ENCODE results near the gene IL17RE. TPM values are rescaled to one million over a fixed set of nuclear protein-coding genes. Genes with fewer than 3 reads are reported as not detected.
"Not testable (repeated sequence)": the region's sequence is repeated elsewhere in the genome, so short reads cannot be mapped to it uniquely, and the experiment has no call there.

IL17RE gene
- total RNA-seq, 1 donor from 2014 or later, result 1.1 TPM

DNA sequence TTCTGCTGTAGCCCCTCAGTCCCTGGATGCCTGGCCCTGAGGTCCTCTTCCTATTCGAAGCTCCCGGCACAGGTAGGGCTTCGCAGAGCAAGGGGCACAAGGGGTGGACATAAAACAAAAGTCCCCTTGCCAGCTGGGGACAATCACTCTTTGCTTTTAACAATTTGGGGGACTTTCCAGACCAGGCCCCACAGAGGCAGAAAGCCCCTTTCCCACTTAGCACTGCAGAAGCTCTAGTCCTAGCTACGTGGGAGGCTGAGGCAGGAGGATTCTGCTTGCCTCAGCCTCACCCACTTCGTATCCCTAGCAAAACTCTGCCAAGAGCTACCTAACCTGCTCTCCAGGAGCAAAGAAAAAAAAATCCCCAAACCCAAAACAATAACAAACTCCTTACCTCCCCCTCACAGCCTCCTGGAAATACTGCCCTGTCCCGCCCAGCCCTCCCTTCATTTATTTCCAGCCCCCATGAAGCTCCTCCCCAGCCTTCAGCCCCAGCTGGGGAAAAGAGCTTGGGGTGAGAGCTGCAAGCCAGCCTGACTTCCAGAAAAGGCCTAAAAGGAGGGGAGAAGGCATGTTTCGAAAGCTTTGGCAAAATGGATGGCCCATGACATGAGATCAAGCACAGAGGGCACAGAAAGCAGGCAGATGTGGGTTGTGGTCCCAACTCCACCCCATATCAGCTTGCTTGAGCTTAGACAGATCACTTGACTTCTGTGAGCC lies 22.7 kb upstream of the IL17RE start, which contains the start of gene CIDEC:
TSS of gene CIDEC (minus strand) at position 424 of the 720 bp plus-strand sequence. CDS start 1,767 bp downstream, outside the sequence.
- intact Hi-C loops (cut with DNase I), result no loop called here
- no peak for DNase-seq (ENCODE audit: low spot score)

DNA sequence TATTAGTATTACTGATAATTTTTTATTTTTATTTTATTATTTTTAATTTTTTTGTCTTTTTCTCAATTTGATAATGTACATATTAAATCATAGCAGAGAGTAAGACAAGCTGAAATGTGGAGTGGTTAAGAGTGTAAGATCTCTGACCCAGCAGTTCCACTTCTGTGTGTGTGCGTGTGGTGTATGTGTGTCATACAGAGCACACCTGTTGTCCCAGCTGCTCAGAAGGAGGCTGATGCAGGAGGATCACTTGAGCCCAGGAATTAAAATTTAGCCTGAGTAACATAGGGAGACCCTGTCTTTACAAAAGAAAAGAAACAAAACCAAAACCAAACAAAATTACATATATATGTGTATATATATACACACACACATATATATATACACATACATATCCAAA lies 21.2 kb upstream of the IL17RE start:
- intact Hi-C loops (cut with DNase I), result no loop called here
- DNase-seq (ENCODE audit: low spot score), result no peak

DNA sequence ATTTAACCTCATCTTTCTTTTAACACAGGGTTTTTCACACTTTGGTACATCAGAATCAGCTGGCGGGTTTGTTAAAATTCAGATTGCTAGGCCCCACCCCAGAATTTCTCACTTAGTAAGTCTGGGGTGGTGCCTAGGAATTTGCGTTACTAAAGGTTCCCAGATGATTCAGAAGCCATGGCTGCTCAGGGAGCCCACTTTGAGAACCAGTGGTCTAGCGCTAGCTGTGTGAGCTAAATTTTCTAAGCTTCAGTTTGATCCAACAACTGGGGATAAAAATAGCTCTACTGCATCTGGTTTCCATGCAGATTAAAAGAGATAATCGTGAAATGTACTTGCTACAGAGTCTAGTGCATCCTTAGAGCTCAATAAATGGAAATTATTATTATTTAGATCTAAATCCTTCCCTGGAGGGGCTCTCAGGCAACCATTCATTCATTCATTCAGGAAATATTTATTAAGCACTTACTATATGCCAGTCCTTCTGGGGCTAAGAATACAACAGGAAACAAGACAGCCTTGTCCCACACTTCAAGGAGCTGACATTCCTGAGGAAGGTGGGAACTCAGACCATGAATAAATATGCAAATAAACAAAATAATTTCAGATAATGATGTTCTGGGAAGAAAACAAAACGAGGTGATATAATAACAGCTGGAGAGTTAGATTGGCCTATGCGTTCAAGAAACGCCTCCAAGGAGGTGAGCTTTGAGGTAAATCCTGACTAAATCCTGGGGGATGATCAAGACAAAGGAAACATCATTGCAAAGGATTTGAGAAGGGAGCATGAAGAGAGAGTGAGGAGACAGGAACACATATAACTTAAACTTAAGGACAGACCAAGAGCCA lies 18.7 kb upstream of the IL17RE start:
- no peak for DNase-seq (ENCODE audit: low spot score)
- intact Hi-C loops (cut with DNase I), result no loop called here

DNA sequence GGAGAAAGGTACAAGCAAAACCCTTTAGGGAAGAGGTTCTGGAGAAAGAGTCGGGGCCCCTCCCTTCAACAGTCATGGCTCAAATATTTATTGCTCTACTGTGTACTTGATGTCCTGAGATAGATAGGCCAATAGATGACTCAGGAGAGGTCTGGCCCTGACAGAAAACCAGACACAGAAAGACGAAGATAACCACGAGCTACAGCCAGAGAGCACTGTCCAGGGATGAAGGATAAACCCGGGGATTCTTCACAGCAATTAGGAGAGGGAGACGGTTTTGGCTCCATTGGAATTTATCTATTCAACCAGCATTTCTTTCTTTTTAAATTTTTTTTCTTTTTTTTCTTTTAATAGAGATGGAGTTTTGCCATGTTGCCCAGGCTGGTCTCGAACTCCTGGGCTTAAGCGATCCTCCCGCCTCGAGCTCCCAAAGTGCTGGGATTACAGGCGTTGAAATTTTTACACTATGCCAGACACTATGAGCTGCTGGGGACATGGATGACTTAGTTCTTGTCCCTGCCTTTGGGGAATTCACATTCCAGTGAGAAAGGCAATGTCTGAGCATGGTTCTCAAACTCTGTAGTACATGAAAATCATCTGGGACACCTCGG lies 18.0 kb upstream of the IL17RE start:
- no peak for DNase-seq (ENCODE audit: low spot score)
- intact Hi-C loops (cut with DNase I), result no loop called here

DNA sequence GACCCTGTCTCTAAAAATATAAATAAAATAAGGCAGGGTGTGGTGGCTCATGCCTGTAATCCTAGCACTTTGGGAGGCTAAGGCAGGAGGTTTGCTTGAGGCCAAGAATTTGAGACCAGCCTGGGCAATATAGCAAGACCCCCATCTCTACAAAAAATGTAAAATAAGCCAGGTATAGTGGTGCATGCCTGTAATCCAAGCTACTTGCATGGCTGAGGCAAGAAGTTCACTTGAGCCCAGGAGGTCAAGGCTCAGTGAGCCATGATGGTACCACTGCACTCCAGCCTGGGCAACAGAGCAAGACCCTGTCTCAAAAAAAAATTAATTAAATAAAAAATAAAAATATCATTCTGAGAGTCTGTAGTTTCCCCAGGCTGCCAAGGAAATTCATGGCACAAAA lies 16.3 kb upstream of the IL17RE start:
- intact Hi-C loops (cut with DNase I), result no loop called here
- no peak for DNase-seq (ENCODE audit: low spot score)

DNA sequence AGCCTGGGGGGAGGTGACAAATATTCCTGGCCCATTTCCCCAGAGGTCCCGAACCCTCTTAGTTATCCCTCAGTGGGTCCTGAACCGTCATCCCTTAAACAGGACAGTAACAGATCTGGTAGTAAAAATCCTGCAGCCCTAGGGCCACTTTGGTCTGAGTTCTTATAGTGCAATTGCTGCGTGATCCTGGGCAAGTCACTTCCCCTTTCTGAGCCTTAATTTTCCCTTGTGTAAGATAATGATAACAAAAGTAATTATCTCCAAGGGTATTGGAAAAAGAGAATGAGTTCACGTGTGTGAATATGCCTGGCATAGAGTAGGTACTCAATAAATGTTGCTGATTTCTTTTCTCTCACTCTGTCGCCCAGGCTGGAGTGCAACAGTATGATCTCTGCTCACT lies 15.2 kb upstream of the IL17RE start:
- intact Hi-C loops (cut with DNase I), result no loop called here
- no peak for DNase-seq (ENCODE audit: low spot score)

DNA sequence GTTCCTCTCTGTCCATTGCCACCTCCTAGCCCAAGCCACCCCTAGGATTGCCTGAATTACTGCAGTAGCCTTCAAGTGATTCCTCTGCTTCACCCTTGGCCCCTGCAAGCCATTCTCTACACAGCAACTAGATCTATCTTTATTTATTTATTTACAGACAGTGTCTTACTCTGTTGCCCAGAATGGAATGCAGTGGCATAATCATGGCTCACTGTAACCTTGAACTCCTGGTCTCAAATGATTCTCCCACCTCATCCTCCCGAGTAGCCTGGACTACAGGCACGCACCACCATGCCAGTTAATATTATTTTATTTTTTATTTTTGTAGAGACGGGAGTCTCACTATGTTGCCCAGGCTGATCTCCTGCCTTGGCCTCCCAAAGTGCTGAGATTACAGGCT lies 14.1 kb upstream of the IL17RE start:
- intact Hi-C loops (cut with DNase I), result no loop called here
- no peak for DNase-seq (ENCODE audit: low spot score)

DNA sequence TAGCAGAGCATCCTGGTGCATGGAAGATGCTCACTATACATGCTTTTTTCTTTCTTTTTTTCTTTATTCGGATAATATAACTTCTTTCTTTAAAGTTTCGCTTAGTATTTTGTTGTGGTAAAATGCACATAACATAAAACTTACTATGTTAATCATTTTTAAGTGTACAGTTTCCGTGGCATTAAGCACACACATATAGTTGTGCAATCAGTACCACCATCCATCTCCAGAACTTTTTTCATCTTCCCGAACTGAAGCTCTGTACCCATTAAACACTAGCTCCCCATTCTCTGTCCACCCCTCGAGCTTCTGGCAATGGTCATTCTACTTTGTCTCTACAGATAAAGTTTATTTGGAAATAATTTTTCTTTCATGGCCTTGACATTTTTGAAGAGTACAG lies 13.2 kb upstream of the IL17RE start:
- no peak for DNase-seq (ENCODE audit: low spot score)
- intact Hi-C loops (cut with DNase I), result no loop called here

DNA sequence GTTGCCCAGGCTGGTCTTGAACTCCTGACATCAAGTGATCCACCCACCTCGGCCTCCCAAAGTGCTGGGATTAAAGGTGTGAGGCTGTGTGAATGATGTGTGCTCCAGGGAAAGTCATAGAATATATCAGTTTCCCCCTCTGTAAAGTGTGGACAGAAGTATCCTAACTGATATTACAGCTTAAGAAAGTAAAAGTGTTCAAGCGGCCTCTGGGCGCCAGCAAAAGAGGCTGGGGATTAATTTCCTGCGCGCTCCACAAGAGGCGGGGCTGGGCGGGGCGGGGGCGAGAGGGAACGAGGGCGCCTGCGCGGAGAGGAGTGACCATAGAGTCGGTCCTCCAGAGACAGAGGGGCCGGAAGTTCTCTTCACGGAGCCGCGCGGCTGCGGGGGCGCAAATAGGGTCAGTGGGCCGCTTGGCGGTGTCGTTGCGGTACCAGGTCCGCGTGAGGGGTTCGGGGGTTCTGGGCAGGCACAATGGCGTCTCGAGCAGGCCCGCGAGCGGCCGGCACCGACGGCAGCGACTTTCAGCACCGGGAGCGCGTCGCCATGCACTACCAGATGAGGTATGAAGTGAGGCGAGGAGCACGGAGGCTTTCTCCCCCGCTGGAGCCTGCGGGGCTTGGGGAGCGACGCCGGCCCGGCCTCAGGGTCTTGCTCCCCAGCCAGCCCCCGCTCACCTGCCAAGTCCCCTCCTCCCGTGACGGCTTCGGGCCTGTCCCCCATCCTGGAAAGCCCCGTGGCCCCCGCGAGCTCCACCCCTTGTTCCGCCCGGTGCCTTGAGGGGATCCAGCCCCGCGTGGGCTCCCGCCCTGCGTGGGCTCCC lies 12.2 kb upstream of the IL17RE start, which contains the start of gene JAGN1:
TSS of gene JAGN1 (plus strand) at position 362 of the 823 bp plus-strand sequence. CDS start at position 475, 113 bp downstream.
- peak; percentile 95 for DNase-seq (ENCODE audit: low spot score)
- intact Hi-C loops (cut with DNase I), result loop anchor here (2.0 to 5.0 kb wide), 3 partner anchors 24 to 98 kb away; partner anchors contain the start of genes ARPC4 and TADA3

DNA sequence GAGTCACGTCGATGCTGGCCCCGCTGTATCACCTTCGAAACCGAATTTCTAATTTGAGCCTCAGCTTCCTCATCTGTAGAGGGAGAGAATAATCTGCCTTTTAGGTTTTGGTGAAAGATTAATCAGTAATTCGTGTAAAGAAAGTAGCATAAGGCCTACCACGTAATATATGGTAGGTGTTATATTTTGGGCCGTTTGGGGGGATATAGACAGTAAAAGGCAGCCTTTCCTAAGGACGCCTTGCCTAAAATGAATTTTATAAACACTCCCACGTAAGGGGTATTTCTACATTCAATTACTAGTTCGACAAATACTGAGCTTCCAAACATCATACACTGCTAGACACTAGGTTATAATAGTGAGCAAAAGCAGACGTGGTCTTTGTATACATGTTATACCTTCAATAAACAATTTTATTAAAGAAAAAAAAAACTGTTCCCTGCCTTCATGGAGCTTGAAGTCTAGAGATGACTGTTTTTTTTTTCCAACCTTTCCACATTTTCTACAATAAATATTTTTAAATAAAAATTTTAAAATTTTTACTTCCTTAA lies 11.5 kb upstream of the IL17RE start:
- no peak for DNase-seq (ENCODE audit: low spot score)
- intact Hi-C loops (cut with DNase I), result loop anchor here (2.0 to 5.0 kb wide), 3 partner anchors 24 to 99 kb away; partner anchors contain the start of genes ARPC4 and TADA3

DNA sequence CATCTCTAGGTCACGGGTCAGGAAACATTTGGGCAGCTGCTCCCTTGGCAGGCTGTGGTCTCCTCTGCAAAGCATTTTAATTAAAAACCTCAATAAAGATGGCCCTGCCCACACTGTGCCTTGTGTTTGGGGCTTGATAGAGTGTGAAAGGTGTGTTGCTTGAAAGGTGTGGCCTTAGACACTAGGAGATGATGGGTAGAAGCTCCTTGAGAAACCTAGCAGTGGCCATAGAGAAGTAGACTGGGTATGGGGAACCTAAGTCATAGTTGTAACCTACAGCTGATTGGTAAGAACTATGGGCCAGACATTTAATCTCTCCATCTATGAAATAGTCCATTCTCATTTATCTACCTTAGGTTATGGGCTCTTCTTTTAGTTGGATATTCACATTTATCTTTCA lies 8.9 kb upstream of the IL17RE start:
- intact Hi-C loops (cut with DNase I), result loop anchor here (5.0 kb wide), 1 partner anchor 101 kb away; the partner anchor contains the start of genes ARPC4 and TADA3
- DNase-seq (ENCODE audit: low spot score), result no peak

DNA sequence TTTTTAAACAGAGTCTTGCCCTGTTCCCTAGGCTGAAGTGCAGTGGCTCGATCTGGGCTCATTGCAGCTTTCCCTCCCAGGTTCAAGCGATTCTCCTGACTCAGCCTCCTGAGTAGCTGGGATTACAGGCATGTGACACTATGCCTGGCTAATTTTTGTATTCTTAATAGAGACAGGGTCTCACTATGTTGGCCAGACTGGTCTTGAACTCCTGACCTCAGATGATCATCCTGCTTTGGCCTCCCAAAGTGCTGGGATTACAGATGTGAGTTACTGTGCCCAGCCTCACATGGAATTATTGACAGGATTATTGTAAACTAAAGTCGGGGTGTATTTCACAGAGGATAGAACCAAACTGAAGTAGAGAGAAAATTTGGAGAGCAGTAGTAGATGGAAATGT lies 6.9 kb upstream of the IL17RE start:
- intact Hi-C loops (cut with DNase I); DNase-seq (ENCODE audit: low spot score): not testable (repeated sequence)

DNA sequence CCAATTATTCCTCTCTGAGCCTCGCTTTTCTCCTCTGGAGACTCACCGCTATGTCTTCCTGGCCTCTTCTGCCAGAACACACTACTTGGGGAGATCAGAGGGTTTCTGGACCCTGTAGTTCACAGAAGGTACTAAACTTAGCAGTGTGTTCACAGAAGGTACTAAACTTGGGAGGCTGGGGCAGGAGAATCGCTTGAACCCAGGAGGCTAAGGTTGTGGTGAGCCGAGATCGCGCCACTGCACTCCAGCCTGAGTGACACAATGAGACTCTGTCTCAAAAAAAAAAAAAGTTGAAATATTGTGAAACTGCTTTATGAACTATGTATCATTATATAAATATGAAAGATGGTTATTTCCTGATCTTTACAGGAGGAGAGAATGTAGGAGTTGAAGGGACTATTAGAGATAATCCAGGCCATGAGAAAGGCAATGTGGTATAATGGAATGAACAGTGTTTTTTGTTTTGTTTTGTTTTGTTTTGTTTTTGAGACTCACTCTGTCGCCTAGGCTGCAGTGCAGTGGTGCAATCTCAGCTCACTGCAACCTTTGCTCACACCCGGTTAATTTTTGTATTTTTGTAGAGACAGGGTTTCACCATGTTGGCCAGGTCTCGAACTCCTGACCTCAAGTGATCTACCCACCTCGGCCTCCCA lies 5.8 kb upstream of the IL17RE start:
- DNase-seq (ENCODE audit: low spot score); intact Hi-C loops (cut with DNase I): not testable (repeated sequence)

DNA sequence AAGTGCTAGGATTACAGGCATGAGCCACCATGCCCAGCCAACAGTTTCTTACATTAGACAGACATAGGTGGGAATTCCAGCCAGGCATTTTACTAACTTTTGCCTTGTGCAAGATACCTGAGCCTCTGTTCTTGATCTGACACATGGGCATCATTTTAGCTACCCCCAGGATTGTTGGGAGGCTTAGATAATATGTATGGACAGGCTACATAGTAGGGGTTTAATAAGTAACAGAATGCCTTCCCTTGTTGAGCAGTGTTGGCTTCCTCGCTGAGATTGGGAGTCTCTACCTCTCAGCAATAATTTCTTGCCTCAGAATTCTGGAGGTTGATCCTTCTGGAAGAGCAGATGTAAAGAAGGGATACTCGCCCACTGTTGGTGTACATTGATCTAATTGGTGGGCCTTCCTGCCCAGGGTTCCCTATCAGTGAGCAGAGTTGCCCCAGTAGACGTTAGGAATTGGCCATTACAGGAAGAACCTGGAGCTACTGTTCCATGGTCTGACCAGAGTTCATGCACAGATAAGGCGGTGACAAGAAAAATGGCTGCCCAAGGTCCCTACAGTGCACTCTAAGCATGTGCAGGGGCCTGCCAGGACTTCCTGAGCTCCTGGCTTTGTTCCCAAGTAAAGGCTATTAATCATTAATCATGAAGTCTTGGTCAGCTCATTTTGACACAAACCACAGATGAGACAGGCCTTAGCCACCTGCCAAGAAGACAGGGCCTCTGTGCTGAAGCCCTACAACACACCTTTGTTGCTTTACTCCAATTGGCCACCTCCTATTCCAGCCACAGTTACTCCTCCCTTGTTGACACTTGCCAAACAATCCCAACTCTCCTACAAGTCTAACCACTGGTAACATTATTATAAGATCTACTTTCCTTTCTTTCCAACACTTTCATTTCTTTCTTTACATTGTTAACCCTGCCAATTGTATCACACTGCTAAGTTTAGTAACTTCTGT lies 5.0 kb upstream of the IL17RE start:
- no peak for DNase-seq (ENCODE audit: low spot score)
- intact Hi-C loops (cut with DNase I), result no loop called here

DNA sequence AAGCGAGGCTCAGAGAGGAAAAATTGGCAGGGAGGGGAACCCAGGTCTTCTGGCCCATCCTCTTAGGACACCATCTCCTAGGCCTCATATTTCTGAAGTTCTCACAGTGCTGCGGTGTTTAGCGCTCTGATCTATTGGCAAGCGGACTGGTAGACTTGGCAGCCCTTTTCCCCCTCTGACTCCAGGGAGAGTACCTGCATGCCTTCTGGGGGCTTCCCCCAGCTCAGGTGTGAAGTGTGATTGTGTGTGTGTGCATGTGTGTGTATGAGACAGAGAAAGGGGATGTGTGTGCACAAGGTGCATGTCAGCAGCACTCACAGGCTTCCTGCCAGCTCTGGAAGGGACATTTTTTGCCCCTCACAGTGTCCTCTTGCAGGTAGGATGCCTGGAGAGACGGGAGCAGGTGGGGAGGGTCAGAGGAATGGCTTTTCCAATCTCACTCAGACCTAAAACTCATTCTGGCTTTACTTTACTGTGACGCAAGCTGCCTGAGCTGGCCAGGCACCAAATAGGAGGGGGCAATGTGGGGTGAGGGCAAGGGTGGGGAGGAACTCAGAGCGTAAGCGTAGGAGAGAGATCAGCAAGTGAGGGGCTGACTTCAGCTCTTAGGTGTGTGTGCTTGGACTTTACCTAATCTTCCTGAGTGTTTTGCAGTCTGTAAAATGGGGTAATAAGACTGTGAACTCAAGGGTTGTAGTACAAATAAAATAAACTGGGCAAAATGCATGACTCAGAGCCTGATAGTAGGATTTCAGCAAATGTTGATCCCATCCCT lies 4.0 kb upstream of the IL17RE start:
- no peak for DNase-seq (ENCODE audit: low spot score)
- intact Hi-C loops (cut with DNase I), result no loop called here

DNA sequence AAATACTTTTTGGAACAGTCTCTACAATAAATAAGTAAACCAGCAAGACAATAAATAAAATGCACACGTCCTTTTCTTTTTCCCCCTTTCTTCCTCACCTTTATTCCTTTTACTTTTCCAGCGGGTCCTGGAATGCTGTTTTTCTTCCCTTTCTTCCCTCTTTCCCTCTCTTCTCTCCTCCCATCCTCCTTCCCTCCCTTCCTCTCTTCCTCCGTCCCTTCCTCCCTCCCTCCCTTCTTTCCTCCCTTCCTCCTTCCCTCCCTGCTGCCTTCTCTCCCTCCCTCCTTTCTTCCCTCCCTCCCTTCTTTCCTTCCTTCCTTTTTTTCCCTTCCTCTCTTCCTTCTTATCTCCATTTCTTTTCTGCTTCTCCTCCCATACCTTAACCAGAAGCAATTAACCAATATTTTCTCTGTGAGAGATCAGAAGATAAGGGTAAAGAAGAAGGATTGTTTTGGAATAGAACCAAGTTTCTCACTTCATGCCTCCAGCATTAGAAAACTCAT lies 3.3 kb upstream of the IL17RE start:
- DNase-seq (ENCODE audit: low spot score), result no peak

More for the DNA sequence above, 3.3 kb upstream of the IL17RE start:
- intact Hi-C loops (cut with DNase I), result no loop called here
